ENCODE measurements around the gene KRR1. TPM values are rescaled to one million over a fixed set of nuclear protein-coding genes. Genes with fewer than 3 reads are reported as not detected.

Gene KRR1
- total RNA-seq, 5 donors from 2014 or later (not counting 1 experiment from before 2014, with no cell fraction given), result 53.7 to 122 (median 66.5) TPM

GRCh38 chr12:75483431-75483830 lies 28.0 kb downstream of the KRR1 start:
- Histone ChIP-seq H3K9me3 (no peaks in the 10 kb centered on the region), H3K27ac (ENCODE audit: low read length) (peak overlapping the region; percentile 90), H3K27me3 (replicated peaks in 1 of 2; ENCODE audit: control insufficient read depth in 2 of 2, extremely low read depth in 1 of 2, insufficient read depth in 2 of 2, low read length in 1 of 2) (no peaks in the 10 kb centered on the region), H3K4me1 (ENCODE audit: control insufficient read depth in 1 of 2, extremely low read depth in 1 of 2, insufficient read depth in 2 of 2, low read length in 2 of 2) (peaks cover 33 to 38% of the 10 kb centered on the region in 2 experiments), H3K36me3 (ENCODE audit: control insufficient read depth in 2 of 2, extremely low read depth in 1 of 2, insufficient read depth in 1 of 2, low read length in 1 of 2) (peaks cover 0 to 6% of the 10 kb centered on the region in 2 donors), H3K4me3 (ENCODE audit: control insufficient read depth in 1 of 2, extremely low read depth in 1 of 2, low read length in 1 of 2) (peak overlapping the region in 1 of 2 donors; percentile 69)
- H3K27ac Mint-ChIP-seq, result peak overlapping the region; percentile 95 to 98
- POLR2A ChIA-PET, result interaction anchor here (0.5 to 3.4 kb wide), 9 partner anchors 8 to 96 kb away, joined by 3 to 14 read pairs (median 4); partner anchors contain the start of gene KRR1 (in 2 of the 2)
- ATAC-seq (replicated peaks in 1 of 4), result no peak
- no peaks in the 10 kb centered on the region for H3K9me3 Mint-ChIP-seq
- no peaks in the 10 kb centered on the region for H3K27me3 Mint-ChIP-seq
- 71% methylated on average over 2 of the region's 2 CpGs for WGBS (ENCODE audit: insufficient coverage)
- CTCF ChIA-PET, result interaction anchor here (0.7 to 7.4 kb wide), 23 partner anchors 9 to 596 kb away, joined by 3 to 63 read pairs (median 6); partner anchors contain the start of genes GLIPR1L2 (in 2 of the 2), KRR1 (in 2 of the 2) and CAPS2 (in 1 of the 2)
- DNase-seq, result no peak
- H3K4me1 Mint-ChIP-seq, result peaks cover 63 to 87% (median 87%) of the 10 kb centered on the region in 3 donors
- peaks cover 31% of the 10 kb centered on the region for H3K36me3 Mint-ChIP-seq
- peak overlapping the region; percentile 96 to 98 (median 98) for H3K4me3 Mint-ChIP-seq

GRCh38 chr12:75482646-75483045 lies 28.8 kb downstream of the KRR1 start:
- CTCF ChIA-PET, result interaction anchor here (0.5 to 7.4 kb wide), 14 partner anchors 12 to 442 kb away, joined by 3 to 63 read pairs (median 15); partner anchors contain the start of genes KRR1 (in 2 of the 2) and GLIPR1L2 (in 1 of the 2)
- Mint-ChIP-seq H3K27me3 (no peaks in the 10 kb centered on the region), H3K4me3 (peak overlapping the region; percentile 96 to 98 (median 98)), H3K36me3 (peaks cover 30% of the 10 kb centered on the region), H3K9me3 (no peaks in the 10 kb centered on the region), H3K27ac (peak overlapping the region; percentile 95 to 98), H3K4me1 (peaks cover 71 to 88% (median 87%) of the 10 kb centered on the region in 3 donors)
- DNase-seq (peak in 2 of 35 experiments; percentile 42 to 55), ATAC-seq (replicated peaks in 1 of 4) (no peak)
- Histone ChIP-seq H3K27ac (ENCODE audit: low read length) (peak overlapping the region; percentile 90), H3K4me1 (ENCODE audit: control insufficient read depth in 1 of 2, extremely low read depth in 1 of 2, insufficient read depth in 2 of 2, low read length in 2 of 2) (peaks cover 36 to 38% of the 10 kb centered on the region in 2 experiments), H3K4me3 (ENCODE audit: control insufficient read depth in 1 of 2, extremely low read depth in 1 of 2, low read length in 1 of 2) (peak overlapping the region; percentile 10 to 69), H3K27me3 (replicated peaks in 1 of 2; ENCODE audit: control insufficient read depth in 2 of 2, extremely low read depth in 1 of 2, insufficient read depth in 2 of 2, low read length in 1 of 2) (no peaks in the 10 kb centered on the region), H3K36me3 (ENCODE audit: control insufficient read depth in 2 of 2, extremely low read depth in 1 of 2, insufficient read depth in 1 of 2, low read length in 1 of 2) (peaks cover 0 to 6% of the 10 kb centered on the region in 2 donors), H3K9me3 (no peaks in the 10 kb centered on the region)
- no CpG with 5 or more reads among the region's 4 CpGs for WGBS (ENCODE audit: insufficient coverage)
- POLR2A ChIA-PET, result interaction anchor here (1.2 to 3.2 kb wide), 3 partner anchors 11 to 29 kb away, joined by 4 to 10 read pairs (median 5); partner anchors contain the start of gene KRR1 (in 2 of the 2)

GRCh38 chr12:75481774-75482173 lies 29.6 kb downstream of the KRR1 start:
- no peaks in the 10 kb centered on the region for H3K9me3 Mint-ChIP-seq
- Histone ChIP-seq H3K27ac (ENCODE audit: low read length) (peak overlapping the region; percentile 90), H3K36me3 (ENCODE audit: control insufficient read depth in 2 of 2, extremely low read depth in 1 of 2, insufficient read depth in 1 of 2, low read length in 1 of 2) (peaks cover 0 to 6% of the 10 kb centered on the region in 2 donors), H3K4me1 (ENCODE audit: control insufficient read depth in 1 of 2, extremely low read depth in 1 of 2, insufficient read depth in 2 of 2, low read length in 2 of 2) (peaks cover 32 to 46% of the 10 kb centered on the region in 2 experiments), H3K4me3 (ENCODE audit: control insufficient read depth in 1 of 2, extremely low read depth in 1 of 2, low read length in 1 of 2) (peak overlapping the region; percentile 69 to 71), H3K9me3 (no peaks in the 10 kb centered on the region), H3K27me3 (replicated peaks in 1 of 2; ENCODE audit: control insufficient read depth in 2 of 2, extremely low read depth in 1 of 2, insufficient read depth in 2 of 2, low read length in 1 of 2) (no peaks in the 10 kb centered on the region)
- H3K27me3 Mint-ChIP-seq, result no peaks in the 10 kb centered on the region
- POLR2A ChIA-PET, result interaction anchor here (1.3 to 4.7 kb wide), 5 partner anchors 12 to 90 kb away, joined by 3 to 21 read pairs (median 11); partner anchors contain the start of genes GLIPR1L2 (in 1 of the 2) and KRR1 (in 1 of the 2)
- ATAC-seq (replicated peaks in 1 of 4) (no peak), DNase-seq (peak in 1 of 35 experiments; percentile 35)
- WGBS (ENCODE audit: insufficient coverage), result 55% methylated on average over 3 of the region's 4 CpGs
- H3K4me3 Mint-ChIP-seq, result peak overlapping the region; percentile 96 to 98 (median 98)
- CTCF ChIA-PET, result interaction anchor here (0.7 to 7.4 kb wide), 5 partner anchors 30 to 443 kb away, joined by 3 to 63 read pairs (median 5); partner anchors contain the start of genes GLIPR1L2 (in 1 of the 2) and KRR1 (in 1 of the 2)
- H3K4me1 Mint-ChIP-seq, result peaks cover 78 to 91% (median 89%) of the 10 kb centered on the region in 3 donors
- H3K36me3 Mint-ChIP-seq, result peaks cover 27% of the 10 kb centered on the region
- H3K27ac Mint-ChIP-seq, result peak overlapping the region; percentile 95 to 98

- no peaks in the 10 kb centered on the region for H3K27me3 Mint-ChIP-seq
- 0% methylated on average over 1 of the region's 5 CpGs for WGBS (ENCODE audit: insufficient coverage)
- H3K27ac ChIP-seq (ENCODE audit: low read length), result peak overlapping the region; percentile 90
- DNase-seq (no peak), ATAC-seq (replicated peaks in 1 of 4) (peak; percentile 9 to 14 (median 10))
- H3K4me3 ChIP-seq (ENCODE audit: control insufficient read depth in 1 of 2, extremely low read depth in 1 of 2, low read length in 1 of 2), result peak overlapping the region; percentile 69 to 71
- H3K36me3 ChIP-seq (ENCODE audit: control insufficient read depth in 2 of 2, extremely low read depth in 1 of 2, insufficient read depth in 1 of 2, low read length in 1 of 2), result peaks cover 0 to 4% of the 10 kb centered on the region in 2 donors
- CTCF ChIA-PET, result interaction anchor here (0.6 to 7.4 kb wide), 9 partner anchors 23 to 1285 kb away, joined by 3 to 63 read pairs (median 5); partner anchors contain the start of genes GLIPR1L1 (in 1 of the 2), GLIPR1L2 (in 1 of the 2) and KRR1 (in 1 of the 2)
- H3K27ac Mint-ChIP-seq, result peak overlapping the region; percentile 95 to 98
- H3K4me3 Mint-ChIP-seq, result peak overlapping the region; percentile 96 to 98 (median 98)
- peaks cover 32 to 46% of the 10 kb centered on the region in 2 experiments for H3K4me1 ChIP-seq (ENCODE audit: control insufficient read depth in 1 of 2, extremely low read depth in 1 of 2, insufficient read depth in 2 of 2, low read length in 2 of 2)
- peaks cover 27% of the 10 kb centered on the region for H3K36me3 Mint-ChIP-seq
- POLR2A ChIA-PET, result interaction anchor here (0.5 to 4.7 kb wide), 16 partner anchors 12 to 1077 kb away, joined by 3 to 21 read pairs (median 6); partner anchors contain the start of genes KRR1 (in 2 of the 2), GLIPR1L2 (in 1 of the 2) and PHLDA1 (in 1 of the 2)
- H3K4me1 Mint-ChIP-seq, result peaks cover 78 to 85% (median 84%) of the 10 kb centered on the region in 3 donors
- H3K9me3 Mint-ChIP-seq, result no peaks in the 10 kb centered on the region
- H3K27me3 ChIP-seq (replicated peaks in 1 of 2; ENCODE audit: control insufficient read depth in 2 of 2, extremely low read depth in 1 of 2, insufficient read depth in 2 of 2, low read length in 1 of 2), result no peaks in the 10 kb centered on the region
- H3K9me3 ChIP-seq, result no peaks in the 10 kb centered on the region
Measured at GRCh38 chr12:75481013-75481705, 30.2 kb downstream of the KRR1 start.

GRCh38 chr12:75480469-75480949 lies 30.9 kb downstream of the KRR1 start, which contains the start of gene GLIPR1:
Gene GLIPR1, plus strand, starts transcription at chr12:75480755. Its CDS starts 126 bp downstream, at chr12:75480881.
- H3K36me3 Mint-ChIP-seq, result peaks cover 27% of the 10 kb centered on the region
- POLR2A ChIA-PET, result interaction anchor here (0.5 to 4.7 kb wide), 21 partner anchors 11 to 1078 kb away, joined by 3 to 21 read pairs (median 4); partner anchors contain the start of genes KRR1 (in 2 of the 2), GLIPR1L2 (in 1 of the 2) and PHLDA1 (in 1 of the 2)
- DNase-seq (peak; percentile 42 to 86 (median 65)), ATAC-seq (replicated peaks in 1 of 4) (peak; percentile 79 to 88 (median 86))
- H3K27me3 Mint-ChIP-seq, result no peaks in the 10 kb centered on the region
- H3K27ac Mint-ChIP-seq, result peak within 1 kb of the TSS; percentile 95 to 98
- H3K27ac ChIP-seq (ENCODE audit: low read length), result peak within 1 kb of the TSS; percentile 90
- H3K9me3 Mint-ChIP-seq, result no peaks in the 10 kb centered on the region
- WGBS (ENCODE audit: insufficient coverage), result 0% methylated on average over 6 of the region's 8 CpGs
- CTCF ChIA-PET, result interaction anchor here (0.5 to 7.4 kb wide), 10 partner anchors 24 to 1286 kb away, joined by 3 to 63 read pairs (median 4); partner anchors contain the start of genes GLIPR1L1 (in 1 of the 2), GLIPR1L2 (in 1 of the 2) and KRR1 (in 1 of the 2)
- no peaks in the 10 kb centered on the region for H3K27me3 ChIP-seq (replicated peaks in 1 of 2; ENCODE audit: control insufficient read depth in 2 of 2, extremely low read depth in 1 of 2, insufficient read depth in 2 of 2, low read length in 1 of 2)
- H3K36me3 ChIP-seq (ENCODE audit: control insufficient read depth in 2 of 2, extremely low read depth in 1 of 2, insufficient read depth in 1 of 2, low read length in 1 of 2), result peaks cover 0 to 4% of the 10 kb centered on the region in 2 donors
- peaks cover 32 to 46% of the 10 kb centered on the region in 2 experiments for H3K4me1 ChIP-seq (ENCODE audit: control insufficient read depth in 1 of 2, extremely low read depth in 1 of 2, insufficient read depth in 2 of 2, low read length in 2 of 2)
- H3K4me3 Mint-ChIP-seq, result peak within 1 kb of the TSS; percentile 96 to 98 (median 98)
- peak within 1 kb of the TSS; percentile 69 to 71 for H3K4me3 ChIP-seq (ENCODE audit: control insufficient read depth in 1 of 2, extremely low read depth in 1 of 2, low read length in 1 of 2)
- H3K9me3 ChIP-seq, result no peaks in the 10 kb centered on the region
- H3K4me1 Mint-ChIP-seq, result peaks cover 78 to 80% (median 80%) of the 10 kb centered on the region in 3 donors
